Activated T-helper 2 cell treated with anti-CD3 and anti-CD28 coated beads, Interferon-gamma antibody, Interleukin-2, Interleukin-4, amounts not matched to agents 10 μg/mL and 5 μg/mL and 100 μg/mL, durations not matched to agents 14 hours and 24 hours and 36 hours (primary cell): Measurements from ENCODE around the gene PRR12. TPM values are rescaled to one million over a fixed set of nuclear protein-coding genes. Genes with fewer than 3 reads are reported as not detected.

ENCODE experiments used
- DNase-seq: peaks from one replicate; pipeline ENCODE4 v3.0.0; 2021; ENCODE audit warnings: low spot score
- H3K27ac Mint-ChIP-seq: one replicate; pipeline ENCODE4 v1.8.0; 2021; ENCODE audit warnings: mixed read lengths
- H3K27me3 Mint-ChIP-seq: one replicate; pipeline ENCODE4 v1.8.0; 2021; ENCODE audit warnings: low read depth, mixed read lengths
- H3K36me3 Mint-ChIP-seq: one replicate; pipeline ENCODE4 v1.8.0; 2021; ENCODE audit warnings: low read depth, mixed read lengths
- H3K4me1 Mint-ChIP-seq: one replicate; pipeline ENCODE4 v1.8.0; 2021; ENCODE audit warnings: low read depth, mixed read lengths
- H3K4me3 Mint-ChIP-seq: one replicate; pipeline ENCODE4 v1.8.0; 2021; ENCODE audit warnings: low read depth, mild to moderate bottlenecking, moderate library complexity, mixed read lengths
- H3K9me3 Mint-ChIP-seq: one replicate; pipeline ENCODE4 v1.8.0; 2021; ENCODE audit warnings: mixed read lengths
- intact Hi-C: fragments of 100-400 bp; cut with micrococcal nuclease; formaldehyde crosslinking; loops from one replicate; pipeline ENCODE4 v1.15.1; 2023
- total RNA-seq: library from RNA; stranded (reverse); gene quantifications from 2 replicates; pipeline ENCODE4 v1.2.3, GENCODE V29; 2022

PRR12 gene, protein sequence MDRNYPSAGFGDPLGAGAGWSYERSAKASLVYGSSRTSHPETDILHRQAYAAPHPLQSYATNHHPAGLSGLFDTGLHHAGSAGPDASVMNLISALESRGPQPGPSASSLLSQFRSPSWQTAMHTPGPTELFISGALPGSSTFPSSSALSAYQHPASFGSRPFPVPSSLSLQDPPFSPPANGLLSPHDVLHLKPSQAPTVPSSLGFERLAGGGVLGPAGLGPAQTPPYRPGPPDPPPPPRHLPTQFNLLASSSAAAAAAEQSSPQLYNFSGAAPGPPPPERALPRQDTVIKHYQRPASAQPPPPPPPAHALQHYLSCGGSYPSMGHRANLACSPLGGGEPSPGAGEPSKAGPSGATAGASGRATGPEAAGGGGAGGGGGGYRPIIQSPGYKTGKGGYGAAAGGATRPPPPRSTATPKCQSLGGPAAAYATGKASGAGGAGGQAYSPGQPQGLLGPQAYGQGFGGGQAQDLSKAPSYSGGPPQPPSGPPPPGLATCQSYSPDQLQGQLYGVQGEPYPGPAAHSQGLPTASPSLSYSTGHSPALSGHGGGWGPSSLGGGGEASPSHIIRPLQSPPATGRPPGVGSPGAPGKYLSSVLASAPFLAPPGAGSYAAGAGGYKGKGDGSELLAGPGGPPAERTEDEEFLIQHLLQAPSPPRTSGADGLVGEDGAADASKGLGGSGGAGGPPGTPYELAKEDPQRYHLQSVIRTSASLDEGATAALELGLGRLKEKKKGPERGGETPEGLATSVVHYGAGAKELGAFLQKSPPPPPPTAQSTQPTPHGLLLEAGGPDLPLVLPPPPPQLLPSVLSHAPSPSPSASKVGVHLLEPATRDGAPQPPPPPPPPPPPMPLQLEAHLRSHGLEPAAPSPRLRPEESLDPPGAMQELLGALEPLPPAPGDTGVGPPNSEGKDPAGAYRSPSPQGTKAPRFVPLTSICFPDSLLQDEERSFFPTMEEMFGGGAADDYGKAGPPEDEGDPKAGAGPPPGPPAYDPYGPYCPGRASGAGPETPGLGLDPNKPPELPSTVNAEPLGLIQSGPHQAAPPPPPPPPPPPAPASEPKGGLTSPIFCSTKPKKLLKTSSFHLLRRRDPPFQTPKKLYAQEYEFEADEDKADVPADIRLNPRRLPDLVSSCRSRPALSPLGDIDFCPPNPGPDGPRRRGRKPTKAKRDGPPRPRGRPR (N-terminal part only)
- 34.2 and 34.6 TPM in 2 replicates for total RNA-seq

GRCh38 chr19:49590971-49591730 is at the start of gene PRR12:
TSS of gene PRR12 (plus strand) at chr19:49591182. CDS start at chr19:49591655, 473 bp downstream.
- intact Hi-C loops: loop anchor here (1.0 to 5.0 kb wide), 4 partner anchors 85 to 1334 kb away; partner anchors contain the start of genes AKT1S1, CARD8, FUZ and TBC1D17

DNA sequence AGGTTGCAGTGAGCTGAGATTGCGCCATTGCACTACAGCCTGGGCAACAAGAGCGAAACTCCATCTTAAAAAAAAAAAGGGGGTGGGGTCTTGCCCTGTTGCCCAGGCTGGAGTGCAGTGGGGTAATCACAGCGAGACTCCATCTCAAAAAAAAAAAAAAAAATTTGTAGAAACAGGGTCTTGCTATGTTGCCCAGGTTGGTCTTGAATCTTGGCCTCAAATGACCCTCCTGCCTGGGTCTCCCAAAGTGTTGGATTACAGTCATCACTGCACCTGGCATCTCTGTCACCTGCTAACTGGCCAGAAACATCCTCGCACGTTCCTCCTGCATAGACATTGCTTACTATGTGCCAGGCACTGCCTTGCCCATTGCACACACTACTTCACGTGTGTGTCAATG is 49.1 kb upstream of the PRR12 start:
- intact Hi-C loops: no loop called here
- H3K27ac Mint-ChIP-seq: no peak overlapping the region
- DNase-seq: no peak
- no peaks in the 10 kb centered on the region for H3K27me3 Mint-ChIP-seq
- no peaks in the 10 kb centered on the region for H3K36me3 Mint-ChIP-seq
- no peaks in the 10 kb centered on the region for H3K9me3 Mint-ChIP-seq
- H3K4me3 Mint-ChIP-seq: no peak overlapping the region
- H3K4me1 Mint-ChIP-seq: peaks cover 9% of the 10 kb centered on the region

More at GRCh38 chr19:49590971-49591730, at the start of gene PRR12:
- Mint-ChIP-seq H3K4me3 (peak within 1 kb of the TSS; percentile 83), H3K27me3 (peaks cover 7% of the 10 kb centered on the region), H3K27ac (peak within 1 kb of the TSS; percentile 82), H3K4me1 (peaks cover 22% of the 10 kb centered on the region), H3K9me3 (no peaks in the 10 kb centered on the region), H3K36me3 (peaks cover 22% of the 10 kb centered on the region)
- peak; percentile 73 for DNase-seq

- H3K27me3 Mint-ChIP-seq: no peaks in the 10 kb centered on the region
- H3K9me3 Mint-ChIP-seq: no peaks in the 10 kb centered on the region
- intact Hi-C loops: no loop called here
- DNase-seq: no peak
- peaks cover 12% of the 10 kb centered on the region for H3K4me1 Mint-ChIP-seq
- no peak overlapping the region for H3K4me3 Mint-ChIP-seq
- H3K36me3 Mint-ChIP-seq: no peaks in the 10 kb centered on the region
- no peak overlapping the region for H3K27ac Mint-ChIP-seq
Observed at GRCh38 chr19:49542446-49542845, 48.5 kb upstream of the PRR12 start.

- Mint-ChIP-seq H3K27ac (no peak overlapping the region), H3K9me3 (no peaks in the 10 kb centered on the region), H3K4me3 (no peak overlapping the region), H3K27me3 (no peaks in the 10 kb centered on the region), H3K36me3 (no peaks in the 10 kb centered on the region), H3K4me1 (peaks cover 12% of the 10 kb centered on the region)
- intact Hi-C loops: no loop called here
- no peak for DNase-seq
Observed at GRCh38 chr19:49543032-49543431, 48.0 kb upstream of the PRR12 start.

DNA sequence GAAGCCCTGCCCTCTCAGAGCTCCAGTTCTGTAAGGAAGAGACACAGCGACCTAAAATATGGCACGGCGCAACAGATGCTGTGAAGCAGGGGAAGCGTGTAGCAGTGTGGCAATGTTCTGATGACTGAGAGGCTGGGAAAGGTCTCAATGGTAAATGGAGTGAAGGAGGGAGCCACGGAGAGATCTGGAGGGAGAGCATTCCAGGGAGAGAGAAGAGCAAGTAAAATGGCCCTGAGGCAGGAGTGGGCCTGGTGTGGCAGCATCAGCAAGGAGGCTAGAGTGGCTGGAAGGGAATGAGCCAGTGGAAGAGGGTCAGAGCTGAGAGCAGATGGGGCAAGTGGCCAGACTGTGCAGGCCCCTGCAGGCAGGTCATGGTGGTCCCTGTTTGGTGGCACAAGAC is 46.8 kb upstream of the PRR12 start:
- no peak for DNase-seq
- Mint-ChIP-seq H3K27ac (no peak overlapping the region), H3K4me1 (peaks cover 18% of the 10 kb centered on the region), H3K9me3 (no peaks in the 10 kb centered on the region), H3K4me3 (no peak overlapping the region), H3K27me3 (no peaks in the 10 kb centered on the region), H3K36me3 (no peaks in the 10 kb centered on the region)
- intact Hi-C loops: no loop called here

DNA sequence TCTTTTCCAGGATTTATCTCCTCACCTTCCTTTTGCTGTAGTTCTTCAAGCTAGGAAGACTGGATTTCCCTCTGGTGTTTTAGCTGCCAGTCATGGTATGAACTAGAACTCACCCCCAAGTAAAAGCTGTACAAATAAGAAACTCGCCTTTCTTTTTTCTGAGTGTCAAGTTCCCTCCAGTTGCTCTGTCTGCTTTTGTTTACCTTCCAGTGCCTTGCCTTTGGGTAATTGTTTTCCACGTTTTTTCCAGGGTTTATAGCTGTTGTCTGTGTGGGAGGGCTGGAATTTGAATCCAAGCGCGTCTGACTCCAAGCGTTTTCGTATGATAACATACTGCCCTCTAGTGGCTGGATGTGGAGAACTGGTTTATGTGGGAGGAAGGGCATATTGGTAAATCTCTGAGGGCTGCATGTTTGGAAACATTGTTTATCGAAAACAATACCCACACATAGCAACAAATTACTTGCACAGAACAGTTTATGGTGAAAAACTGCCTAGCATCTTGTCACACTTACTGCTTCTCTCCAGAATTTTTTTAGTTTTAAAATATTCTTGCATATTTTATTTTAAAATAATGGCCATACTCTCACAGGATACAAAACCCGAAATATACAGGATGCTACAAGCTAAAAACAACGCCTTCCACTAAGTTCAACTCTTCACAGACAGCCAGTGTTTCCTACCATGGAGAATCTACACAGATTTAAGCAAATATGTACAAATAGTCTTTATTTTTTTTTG is 44.0 kb upstream of the PRR12 start:
- Mint-ChIP-seq H3K4me3 (peak overlapping the region; percentile 41), H3K36me3 (peaks cover 6% of the 10 kb centered on the region), H3K4me1 (peaks cover 23% of the 10 kb centered on the region), H3K27ac (peak overlapping the region; percentile 49), H3K9me3 (no peaks in the 10 kb centered on the region), H3K27me3 (no peaks in the 10 kb centered on the region)
- intact Hi-C loops: loop anchor here (1.0 kb wide), 2 partner anchors 23 to 41 kb away; no protein-coding TSS in a partner anchor
- peak; percentile 60 for DNase-seq

GRCh38 chr19:49549045-49549444 is 41.9 kb upstream of the PRR12 start:
- intact Hi-C loops: no loop called here
- Mint-ChIP-seq H3K9me3 (no peaks in the 10 kb centered on the region), H3K4me1 (peaks cover 35% of the 10 kb centered on the region), H3K27me3 (no peaks in the 10 kb centered on the region), H3K27ac (peak overlapping the region; percentile 62), H3K4me3 (no peak overlapping the region), H3K36me3 (peaks cover 14% of the 10 kb centered on the region)
- no peak for DNase-seq

- Mint-ChIP-seq H3K9me3 (no peaks in the 10 kb centered on the region), H3K4me1 (peaks cover 45% of the 10 kb centered on the region)
- intact Hi-C loops: no loop called here
Observed at GRCh38 chr19:49551531-49551930, 39.5 kb upstream of the PRR12 start.

DNA sequence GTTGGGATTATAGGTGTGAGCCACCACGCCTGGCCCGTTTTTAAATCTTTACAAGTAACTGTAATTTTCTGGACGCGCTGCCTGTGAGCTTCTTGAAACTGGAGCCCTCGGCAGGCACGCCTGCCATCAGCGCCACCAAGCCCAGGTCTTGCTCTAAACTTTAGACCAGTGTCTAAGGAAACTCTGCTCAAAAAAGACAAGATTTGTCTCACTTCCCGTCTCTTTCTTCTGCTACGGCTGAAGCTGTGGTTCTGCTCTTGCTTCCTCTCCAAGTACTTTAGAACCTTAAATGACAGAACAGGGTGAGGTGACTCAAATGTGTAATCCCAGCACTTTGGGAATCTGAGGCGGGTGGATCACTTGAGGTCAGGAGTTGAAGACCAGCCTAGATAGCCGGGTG is 38.2 kb upstream of the PRR12 start:
- Mint-ChIP-seq H3K27ac (peak overlapping the region; percentile 99), H3K4me1 (peaks cover 44% of the 10 kb centered on the region), H3K9me3 (no peaks in the 10 kb centered on the region), H3K27me3 (no peaks in the 10 kb centered on the region), H3K36me3 (peaks cover 41% of the 10 kb centered on the region), H3K4me3 (peak overlapping the region; percentile 67)
- intact Hi-C loops: no loop called here
- no peak for DNase-seq

More at GRCh38 chr19:49551531-49551930, 39.5 kb upstream of the PRR12 start:
- H3K27me3 Mint-ChIP-seq: no peaks in the 10 kb centered on the region
- DNase-seq: no peak
- peak overlapping the region; percentile 46 for H3K27ac Mint-ChIP-seq
- H3K4me3 Mint-ChIP-seq: no peak overlapping the region
- peaks cover 33% of the 10 kb centered on the region for H3K36me3 Mint-ChIP-seq

GRCh38 chr19:49553451-49554271 is 37.3 kb upstream of the PRR12 start:
- H3K9me3 Mint-ChIP-seq: no peaks in the 10 kb centered on the region
- peak overlapping the region; percentile 99 for H3K27ac Mint-ChIP-seq
- peak overlapping the region; percentile 58 for H3K4me3 Mint-ChIP-seq
- DNase-seq: no peak
- intact Hi-C loops: loop anchor here (2.0 kb wide), 1 partner anchor 15 kb away; no protein-coding TSS in a partner anchor
- peaks cover 48% of the 10 kb centered on the region for H3K36me3 Mint-ChIP-seq
- H3K27me3 Mint-ChIP-seq: no peaks in the 10 kb centered on the region
- H3K4me1 Mint-ChIP-seq: peaks cover 47% of the 10 kb centered on the region
